ENCODE results near the gene FGA.

The FGA gene

DNA sequence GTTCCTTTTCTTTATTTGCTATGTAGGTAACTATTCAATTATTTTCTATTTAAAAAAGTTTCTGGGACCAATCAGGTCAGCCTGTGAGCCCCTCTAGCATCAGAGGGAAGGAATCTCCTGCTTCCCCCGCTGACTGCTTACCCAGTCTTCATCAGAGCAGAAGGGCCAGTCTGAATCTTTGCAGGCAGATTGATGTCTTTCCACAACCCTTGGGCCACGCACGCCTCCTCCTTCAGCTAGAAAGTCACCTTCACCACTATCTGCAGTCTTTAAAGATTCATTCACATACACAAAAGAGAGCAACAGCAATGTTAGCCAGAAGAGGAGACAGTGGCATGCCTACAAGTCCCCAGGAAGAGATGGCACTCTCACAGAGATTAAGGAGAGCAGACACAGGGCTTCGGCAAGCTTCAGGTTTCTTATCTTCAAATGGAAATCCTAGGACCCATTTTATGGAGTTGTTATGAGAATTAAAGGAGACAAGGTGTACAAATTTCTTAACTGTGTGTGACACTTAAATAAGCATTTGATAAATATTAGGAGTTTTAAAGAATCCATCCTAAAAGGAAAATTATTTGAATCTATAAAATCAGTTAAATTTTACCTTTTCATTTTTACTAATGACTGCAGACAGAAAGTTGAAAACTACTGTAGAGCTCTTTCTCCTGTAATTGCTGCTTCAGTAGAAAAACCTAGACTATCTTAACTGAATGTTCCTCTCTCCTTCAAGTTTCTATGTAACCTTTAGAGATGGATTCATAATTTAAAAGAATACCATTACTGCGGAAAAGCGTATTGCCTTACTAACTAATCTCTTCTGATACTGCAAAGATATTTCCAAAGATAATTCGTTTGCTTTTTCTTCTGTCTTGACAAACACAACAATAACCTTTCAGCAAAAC, 995 bp downstream of the FGA start:
- H3K36me3 ChIP-seq (ENCODE audit: control insufficient read depth, low read depth, low read length), result no peaks in the 10 kb centered on the region
- H3K27ac ChIP-seq (ENCODE audit: low read length), result no peak overlapping the region
- no peaks in the 10 kb centered on the region for H3K27me3 ChIP-seq (ENCODE audit: control insufficient read depth, insufficient read depth, low read length)
- no peak overlapping the region for H3K9ac ChIP-seq (ENCODE audit: low read length)
- no peak overlapping the region for H3K4me3 ChIP-seq (ENCODE audit: low read length)
- H3K4me1 ChIP-seq (ENCODE audit: control insufficient read depth, low read depth, low read length), result no peaks in the 10 kb centered on the region
- H3K9me3 ChIP-seq (ENCODE audit: control insufficient read depth, low read depth, low read length), result no peaks in the 10 kb centered on the region

DNA sequence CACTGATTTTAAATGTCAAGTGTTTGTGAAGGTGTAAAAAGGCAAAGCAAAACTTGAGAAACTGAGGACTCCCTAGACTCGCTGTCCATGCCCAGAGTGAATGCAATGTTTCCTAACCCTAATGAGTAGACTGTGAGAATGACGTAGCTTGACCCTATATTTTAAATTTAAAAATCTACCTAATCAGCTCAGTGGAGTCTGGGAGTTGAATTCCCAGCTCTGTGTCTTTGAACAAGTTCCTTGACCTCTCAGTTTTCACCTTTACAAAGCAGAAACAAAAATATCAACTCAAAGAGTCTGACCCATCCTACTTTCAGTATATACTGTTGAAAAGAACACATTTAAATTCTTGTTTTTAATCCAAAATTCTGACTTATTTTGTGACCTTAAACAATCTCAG, 2.3 kb downstream of the FGA start:
- Histone ChIP-seq H3K4me3 (ENCODE audit: low read length) (no peak overlapping the region), H3K9me3 (ENCODE audit: control insufficient read depth, low read depth, low read length) (no peaks in the 10 kb centered on the region), H3K36me3 (ENCODE audit: control insufficient read depth, low read depth, low read length) (no peaks in the 10 kb centered on the region), H3K27ac (ENCODE audit: low read length) (no peak overlapping the region), H3K9ac (ENCODE audit: low read length) (no peak overlapping the region), H3K4me1 (ENCODE audit: control insufficient read depth, low read depth, low read length) (no peaks in the 10 kb centered on the region), H3K27me3 (ENCODE audit: control insufficient read depth, insufficient read depth, low read length) (no peaks in the 10 kb centered on the region)

DNA sequence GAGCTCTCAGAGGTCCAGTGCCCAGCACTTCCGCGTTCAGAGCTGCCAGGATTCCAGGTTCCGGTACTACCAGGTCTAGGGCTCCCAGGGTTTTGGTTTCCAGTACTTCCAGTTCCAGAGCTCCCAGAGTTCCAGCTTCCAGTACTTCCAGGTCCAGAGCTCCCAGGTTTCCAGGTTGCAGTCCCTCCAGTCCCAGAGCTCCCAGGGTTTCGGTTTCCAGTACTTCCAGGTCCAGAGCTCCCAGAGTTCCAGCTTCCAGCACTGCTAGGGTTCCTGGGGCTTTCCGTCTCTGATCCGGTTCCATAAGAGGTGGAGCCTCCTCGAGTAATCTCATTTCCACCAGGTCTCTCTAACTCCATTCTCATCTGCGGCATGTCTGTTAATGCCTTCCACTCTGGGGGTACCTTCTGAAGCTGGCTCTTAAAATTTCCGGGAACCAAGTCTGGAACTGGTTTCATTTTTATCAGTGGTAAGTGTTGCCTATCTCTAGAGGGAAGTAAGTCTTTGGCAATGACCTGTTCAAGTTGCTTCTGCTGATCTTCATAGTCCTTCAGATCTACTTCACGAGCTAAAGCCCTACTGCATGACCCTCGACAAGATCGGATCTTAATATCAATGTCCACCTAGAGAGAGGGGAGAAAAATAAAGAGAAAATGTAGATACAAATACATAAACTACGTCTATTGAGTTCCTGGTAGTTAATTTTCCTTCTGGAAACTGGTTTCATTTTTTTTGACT, 4.1 kb downstream of the FGA start:
- no peaks in the 10 kb centered on the region for H3K4me1 ChIP-seq (ENCODE audit: control insufficient read depth, low read depth, low read length)
- H3K4me3 ChIP-seq (ENCODE audit: low read length), result no peak overlapping the region
- H3K9me3 ChIP-seq (ENCODE audit: control insufficient read depth, low read depth, low read length), result no peaks in the 10 kb centered on the region
- H3K9ac ChIP-seq (ENCODE audit: low read length), result no peak overlapping the region
- H3K36me3 ChIP-seq (ENCODE audit: control insufficient read depth, low read depth, low read length), result no peaks in the 10 kb centered on the region
- H3K27ac ChIP-seq (ENCODE audit: low read length), result no peak overlapping the region
- H3K27me3 ChIP-seq (ENCODE audit: control insufficient read depth, insufficient read depth, low read length), result no peaks in the 10 kb centered on the region

DNA sequence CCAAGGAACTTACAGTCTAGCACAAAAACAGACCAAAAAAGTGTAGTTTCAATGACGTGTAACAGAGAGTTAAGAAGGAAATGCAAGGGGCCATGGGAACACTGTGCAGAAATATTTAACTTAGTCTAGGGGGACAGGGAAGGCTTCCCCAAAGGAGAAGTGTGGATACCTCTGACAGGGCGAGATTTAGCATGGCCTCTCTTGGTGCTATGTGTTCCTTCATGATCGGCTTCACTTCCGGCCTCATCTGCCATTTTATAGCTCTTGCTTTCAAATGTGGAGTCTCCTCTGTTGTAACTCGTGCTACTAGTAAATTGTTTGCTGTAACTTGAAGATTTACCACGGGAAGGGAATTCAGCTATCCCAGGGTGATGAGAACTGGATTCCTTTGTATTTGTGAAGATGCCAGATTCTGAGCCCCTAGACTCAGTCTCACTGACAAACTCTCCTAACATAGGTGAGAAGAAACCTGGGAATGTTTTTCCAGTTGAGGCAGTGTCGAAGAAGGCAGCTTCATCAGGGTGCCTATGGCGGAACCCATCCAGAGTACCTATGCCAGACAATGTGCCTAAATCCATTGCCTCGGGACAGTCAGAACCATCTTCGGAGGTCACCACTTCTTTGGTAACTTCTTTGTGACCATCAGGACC, 5.0 kb downstream of the FGA start:
- H3K4me1 ChIP-seq (ENCODE audit: control insufficient read depth, low read depth, low read length), result no peaks in the 10 kb centered on the region
- H3K4me3 ChIP-seq (ENCODE audit: low read length), result no peak overlapping the region
- H3K9ac ChIP-seq (ENCODE audit: low read length), result no peak overlapping the region
- no peaks in the 10 kb centered on the region for H3K27me3 ChIP-seq (ENCODE audit: control insufficient read depth, insufficient read depth, low read length)
- no peak overlapping the region for H3K27ac ChIP-seq (ENCODE audit: low read length)
- H3K9me3 ChIP-seq (ENCODE audit: control insufficient read depth, low read depth, low read length), result no peaks in the 10 kb centered on the region
- H3K36me3 ChIP-seq (ENCODE audit: control insufficient read depth, low read depth, low read length), result no peaks in the 10 kb centered on the region

DNA sequence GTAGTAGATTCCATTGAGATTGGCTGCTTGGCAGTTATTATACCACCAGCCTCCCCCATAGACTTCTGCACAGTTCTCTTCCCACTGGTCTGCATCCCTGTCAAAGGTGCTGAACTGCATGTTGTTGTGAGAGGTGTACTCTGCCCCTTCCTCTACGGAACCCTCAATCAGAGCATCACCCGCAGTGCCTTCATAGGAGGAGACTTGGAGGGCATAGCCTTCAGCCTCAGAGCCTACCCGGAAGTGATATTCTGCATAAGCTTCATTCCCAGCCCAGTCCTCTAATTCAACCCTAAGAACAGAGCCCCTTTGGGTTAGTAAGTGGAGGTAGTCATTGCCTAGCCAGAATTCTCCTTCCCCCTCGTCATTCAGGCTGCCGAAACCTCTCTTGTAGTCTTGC, 6.3 kb downstream of the FGA start:
- Histone ChIP-seq H3K9ac (ENCODE audit: low read length) (no peak overlapping the region), H3K27ac (ENCODE audit: low read length) (no peak overlapping the region), H3K9me3 (ENCODE audit: control insufficient read depth, low read depth, low read length) (no peaks in the 10 kb centered on the region), H3K4me3 (ENCODE audit: low read length) (no peak overlapping the region), H3K4me1 (ENCODE audit: control insufficient read depth, low read depth, low read length) (no peaks in the 10 kb centered on the region), H3K27me3 (ENCODE audit: control insufficient read depth, insufficient read depth, low read length) (no peaks in the 10 kb centered on the region), H3K36me3 (ENCODE audit: control insufficient read depth, low read depth, low read length) (no peaks in the 10 kb centered on the region)

DNA sequence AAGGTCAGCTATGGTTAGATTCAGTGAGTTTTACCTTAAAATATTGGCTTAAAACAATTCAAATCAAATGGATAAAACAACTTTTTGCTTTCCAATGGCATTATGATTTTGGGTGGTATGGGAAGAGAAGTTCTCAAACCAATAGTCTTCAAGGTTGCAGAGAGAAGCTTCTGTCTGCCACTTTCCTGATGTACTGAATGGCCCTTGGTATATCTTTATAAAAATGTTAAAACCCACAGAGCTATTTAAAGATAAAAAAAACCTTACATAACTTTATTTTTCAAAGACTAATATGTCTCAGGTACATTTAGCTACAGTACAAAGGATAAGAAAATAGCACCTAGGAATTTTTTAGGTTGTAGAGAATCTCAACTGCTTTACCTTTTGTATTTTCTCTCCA, 6.9 kb downstream of the FGA start:
- Histone ChIP-seq H3K27me3 (ENCODE audit: control insufficient read depth, insufficient read depth, low read length) (no peaks in the 10 kb centered on the region), H3K9me3 (ENCODE audit: control insufficient read depth, low read depth, low read length) (no peaks in the 10 kb centered on the region), H3K27ac (ENCODE audit: low read length) (no peak overlapping the region), H3K4me3 (ENCODE audit: low read length) (no peak overlapping the region), H3K9ac (ENCODE audit: low read length) (no peak overlapping the region), H3K36me3 (ENCODE audit: control insufficient read depth, low read depth, low read length) (no peaks in the 10 kb centered on the region), H3K4me1 (ENCODE audit: control insufficient read depth, low read depth, low read length) (no peaks in the 10 kb centered on the region)

DNA sequence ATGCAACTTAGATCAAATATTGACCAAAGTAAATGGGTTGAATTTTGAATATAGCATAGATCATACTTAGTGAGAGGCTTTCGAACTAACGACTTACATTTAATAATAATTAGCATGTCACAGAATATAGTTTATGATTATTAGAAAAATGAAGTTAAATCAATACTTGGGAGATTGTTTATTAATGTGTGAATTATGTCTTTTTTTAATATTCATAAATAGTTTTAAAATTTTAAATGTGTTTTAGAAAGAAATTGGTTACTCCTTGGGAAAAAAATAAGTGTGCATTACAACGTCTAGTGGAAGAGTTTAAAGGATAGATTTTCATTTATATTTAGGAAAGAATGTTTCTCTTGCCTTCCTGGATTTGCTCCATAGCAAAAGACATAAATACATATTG, 7.3 kb downstream of the FGA start:
- no peaks in the 10 kb centered on the region for H3K9me3 ChIP-seq (ENCODE audit: control insufficient read depth, low read depth, low read length)
- H3K36me3 ChIP-seq (ENCODE audit: control insufficient read depth, low read depth, low read length), result no peaks in the 10 kb centered on the region
- H3K4me3 ChIP-seq (ENCODE audit: low read length), result no peak overlapping the region
- H3K27me3 ChIP-seq (ENCODE audit: control insufficient read depth, insufficient read depth, low read length), result no peaks in the 10 kb centered on the region
- no peak overlapping the region for H3K27ac ChIP-seq (ENCODE audit: low read length)
- H3K4me1 ChIP-seq (ENCODE audit: control insufficient read depth, low read depth, low read length), result no peaks in the 10 kb centered on the region
- no peak overlapping the region for H3K9ac ChIP-seq (ENCODE audit: low read length)

DNA sequence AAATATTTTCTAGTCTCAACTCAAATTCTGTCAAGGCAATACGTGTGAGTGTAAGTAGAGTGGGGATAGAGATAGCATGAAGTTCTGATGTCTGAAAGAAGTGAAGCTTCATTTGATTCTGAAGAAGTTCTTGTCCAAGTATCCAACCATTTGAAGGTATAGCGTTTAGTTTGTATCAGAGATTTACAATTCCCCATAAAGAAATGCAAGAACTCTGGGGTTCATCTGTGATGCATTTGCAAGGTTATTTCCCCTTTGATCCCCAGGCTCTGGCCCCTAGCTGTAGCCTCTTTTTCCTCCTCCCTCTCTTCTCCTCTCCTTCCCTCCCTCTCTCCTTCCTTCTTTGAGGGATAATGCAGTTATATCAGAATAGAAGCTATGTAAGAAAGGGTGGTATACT, 7.8 kb downstream of the FGA start:
- Histone ChIP-seq H3K27me3 (ENCODE audit: control insufficient read depth, insufficient read depth, low read length) (no peaks in the 10 kb centered on the region), H3K9ac (ENCODE audit: low read length) (no peak overlapping the region), H3K4me1 (ENCODE audit: control insufficient read depth, low read depth, low read length) (no peaks in the 10 kb centered on the region), H3K4me3 (ENCODE audit: low read length) (no peak overlapping the region), H3K36me3 (ENCODE audit: control insufficient read depth, low read depth, low read length) (no peaks in the 10 kb centered on the region), H3K27ac (ENCODE audit: low read length) (no peak overlapping the region), H3K9me3 (ENCODE audit: control insufficient read depth, low read depth, low read length) (no peaks in the 10 kb centered on the region)

DNA sequence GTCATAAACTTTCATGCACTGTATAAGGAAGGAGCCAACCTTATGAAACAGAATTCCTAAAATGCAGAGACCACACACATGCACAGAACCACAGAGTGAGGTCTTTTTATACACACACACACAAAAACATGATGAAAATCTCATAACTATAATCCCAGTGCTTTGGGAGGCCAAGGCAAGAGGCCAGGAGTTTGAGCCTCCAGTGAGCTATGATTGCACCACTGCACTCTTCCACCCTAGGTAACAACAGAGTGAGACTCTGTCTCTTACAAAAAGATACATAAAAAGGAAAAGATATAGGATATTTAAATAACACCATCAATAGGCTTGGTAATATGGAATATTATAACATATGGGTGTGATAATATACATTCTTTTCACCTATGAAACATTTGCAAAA, 10.6 kb downstream of the FGA start:
- no peaks in the 10 kb centered on the region for H3K27me3 ChIP-seq (ENCODE audit: control insufficient read depth, insufficient read depth, low read length)
- H3K4me3 ChIP-seq (ENCODE audit: low read length), result no peak overlapping the region
- H3K36me3 ChIP-seq (ENCODE audit: control insufficient read depth, low read depth, low read length), result no peaks in the 10 kb centered on the region
- no peaks in the 10 kb centered on the region for H3K4me1 ChIP-seq (ENCODE audit: control insufficient read depth, low read depth, low read length)
- no peaks in the 10 kb centered on the region for H3K9me3 ChIP-seq (ENCODE audit: control insufficient read depth, low read depth, low read length)
- H3K9ac ChIP-seq (ENCODE audit: low read length), result no peak overlapping the region
- H3K27ac ChIP-seq (ENCODE audit: low read length), result no peak overlapping the region

DNA sequence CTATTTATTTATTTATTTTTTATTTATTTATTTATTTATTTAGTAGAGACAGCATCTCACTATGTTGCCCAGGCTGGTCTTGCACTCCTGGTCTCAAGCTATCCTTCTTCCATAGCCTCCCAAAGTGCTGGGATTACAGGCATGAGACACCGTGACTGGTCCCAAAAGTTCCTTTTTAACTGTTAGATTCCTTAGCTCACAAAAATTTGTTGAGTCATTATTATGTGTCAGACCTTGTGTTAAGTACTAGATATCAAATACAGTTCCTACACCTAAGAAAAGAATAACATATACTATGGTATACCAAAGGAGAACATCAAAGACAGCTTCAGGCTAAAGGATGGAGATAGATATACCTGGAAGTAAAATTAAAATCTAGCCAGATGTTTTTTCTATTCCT, 11.6 kb downstream of the FGA start:
- H3K9ac ChIP-seq (ENCODE audit: low read length), result no peak overlapping the region
- no peaks in the 10 kb centered on the region for H3K9me3 ChIP-seq (ENCODE audit: control insufficient read depth, low read depth, low read length)
- H3K36me3 ChIP-seq (ENCODE audit: control insufficient read depth, low read depth, low read length), result no peaks in the 10 kb centered on the region
- H3K4me3 ChIP-seq (ENCODE audit: low read length), result no peak overlapping the region
- no peak overlapping the region for H3K27ac ChIP-seq (ENCODE audit: low read length)
- no peaks in the 10 kb centered on the region for H3K27me3 ChIP-seq (ENCODE audit: control insufficient read depth, insufficient read depth, low read length)
- H3K4me1 ChIP-seq (ENCODE audit: control insufficient read depth, low read depth, low read length), result no peaks in the 10 kb centered on the region

DNA sequence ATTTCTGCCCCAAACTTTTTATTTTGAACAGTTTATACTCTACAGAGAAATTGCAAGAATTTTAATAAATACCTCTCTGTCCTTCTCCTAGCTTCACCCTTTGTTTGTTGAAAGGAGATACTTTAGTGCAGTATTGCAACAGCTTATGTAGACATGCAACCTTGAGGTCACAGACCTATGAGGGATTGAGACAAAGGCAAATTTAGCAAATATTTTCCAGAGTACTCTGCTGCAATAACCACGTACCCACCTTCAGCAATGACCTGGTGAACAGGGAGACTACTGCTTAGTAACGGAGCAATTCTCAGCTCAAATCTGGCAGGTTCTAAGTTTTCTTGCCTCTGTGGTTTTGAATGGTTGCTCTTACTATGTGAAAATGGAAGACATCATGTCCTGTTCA, 13.2 kb downstream of the FGA start:
- Histone ChIP-seq H3K9ac (ENCODE audit: low read length) (no peak overlapping the region), H3K9me3 (ENCODE audit: control insufficient read depth, low read depth, low read length) (no peaks in the 10 kb centered on the region), H3K36me3 (ENCODE audit: control insufficient read depth, low read depth, low read length) (no peaks in the 10 kb centered on the region), H3K27ac (ENCODE audit: low read length) (no peak overlapping the region), H3K27me3 (ENCODE audit: control insufficient read depth, insufficient read depth, low read length) (no peaks in the 10 kb centered on the region), H3K4me3 (ENCODE audit: low read length) (no peak overlapping the region), H3K4me1 (ENCODE audit: control insufficient read depth, low read depth, low read length) (no peaks in the 10 kb centered on the region)
